Lower leg skin (tissue), 4 donors: ENCODE results near the gene GPS1. TPM values are rescaled to one million over a fixed set of nuclear protein-coding genes. Genes with fewer than 3 reads are reported as not detected.

Experiments used
- DNase-seq, 2 donors: peaks; one replicate each; pipeline ENCODE4 v3.0.0-alpha.2; 2019; ENCODE audit warnings: low spot score in 2 of 2
- H3K4me3 ChIP-seq: fragments of 200-600 bp; sonication (generic); 2 replicates; pipeline ENCODE4 v1.5.1; 2017; ENCODE audit warnings: mild to moderate bottlenecking, low read depth; ENCODE audit not compliant: poor library complexity, severe bottlenecking
- POLR2A ChIP-seq, 2 donors: fragments of 450-650 bp; IDR thresholded peaks; one replicate each; pipeline ENCODE4 v1.6.1; 2016 to 2017; ENCODE audit warnings: antibody characterized with exemption in 2 of 2, mild to moderate bottlenecking in 1 of 2, moderate library complexity in 1 of 2
- WGBS, 2 donors: methylation state at CpG; one replicate each; pipeline ENCODE4 v1.1.5; 2018; 5-methylcytosine and 5-hydroxymethylcytosine counted together
- intact Hi-C: fragments of 100-400 bp; cut with DNase I; formaldehyde crosslinking; loops from one replicate; pipeline ENCODE4 v1.15.0; 2023; ENCODE audit warnings: low total_unique reads
- total RNA-seq, 4 donors: library from RNA; depleted of rRNA; stranded (reverse); fragments of >200 nt; gene quantifications; one replicate each; pipeline ENCODE4 v1.1.0, GENCODE V29; 2016
- TF ChIP-seq, protein P1 (sequence below), 3 donors: fragments of 450-650 bp; IDR thresholded peaks; one replicate each; pipeline ENCODE4 v1.5.1; 2016; ENCODE audit warnings: antibody characterized with exemption in 3 of 3, mild to moderate bottlenecking in 3 of 3, moderate library complexity in 2 of 3

The GPS1 gene
- total RNA-seq, 4 donors from 2014 or later = 57.2 to 99.3 (median 79.1) TPM

DNA sequence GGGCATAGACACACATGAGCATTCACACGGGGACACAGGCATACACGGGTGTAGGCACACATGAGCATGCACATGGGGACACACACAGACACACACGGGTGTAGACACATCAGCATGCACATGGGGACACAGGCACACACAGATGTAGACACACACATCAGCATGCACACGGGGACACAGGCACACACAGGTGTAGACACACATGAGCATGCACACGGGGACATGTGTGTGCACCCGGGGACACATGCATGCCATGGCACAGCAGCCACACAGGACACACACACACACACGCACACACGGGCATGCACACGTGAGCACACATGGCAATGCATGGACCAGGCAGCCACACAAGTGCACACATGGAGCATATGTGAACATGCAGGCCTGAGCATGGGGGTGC lies 9.0 kb upstream of the GPS1 start:
- TF ChIP-seq, protein P1, sequence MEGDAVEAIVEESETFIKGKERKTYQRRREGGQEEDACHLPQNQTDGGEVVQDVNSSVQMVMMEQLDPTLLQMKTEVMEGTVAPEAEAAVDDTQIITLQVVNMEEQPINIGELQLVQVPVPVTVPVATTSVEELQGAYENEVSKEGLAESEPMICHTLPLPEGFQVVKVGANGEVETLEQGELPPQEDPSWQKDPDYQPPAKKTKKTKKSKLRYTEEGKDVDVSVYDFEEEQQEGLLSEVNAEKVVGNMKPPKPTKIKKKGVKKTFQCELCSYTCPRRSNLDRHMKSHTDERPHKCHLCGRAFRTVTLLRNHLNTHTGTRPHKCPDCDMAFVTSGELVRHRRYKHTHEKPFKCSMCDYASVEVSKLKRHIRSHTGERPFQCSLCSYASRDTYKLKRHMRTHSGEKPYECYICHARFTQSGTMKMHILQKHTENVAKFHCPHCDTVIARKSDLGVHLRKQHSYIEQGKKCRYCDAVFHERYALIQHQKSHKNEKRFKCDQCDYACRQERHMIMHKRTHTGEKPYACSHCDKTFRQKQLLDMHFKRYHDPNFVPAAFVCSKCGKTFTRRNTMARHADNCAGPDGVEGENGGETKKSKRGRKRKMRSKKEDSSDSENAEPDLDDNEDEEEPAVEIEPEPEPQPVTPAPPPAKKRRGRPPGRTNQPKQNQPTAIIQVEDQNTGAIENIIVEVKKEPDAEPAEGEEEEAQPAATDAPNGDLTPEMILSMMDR (IDR thresholded peaks at IDR 0.05) = no peak
- TF ChIP-seq POLR2A (IDR thresholded peaks at IDR 0.05) = no peak
- WGBS, 2 donors = 83 to 92% methylated on average over 5 to 9 of the region's 9 CpGs
- H3K4me3 ChIP-seq = no peak overlapping the region
- DNase-seq = no peak
- intact Hi-C loops = no loop called here

DNA sequence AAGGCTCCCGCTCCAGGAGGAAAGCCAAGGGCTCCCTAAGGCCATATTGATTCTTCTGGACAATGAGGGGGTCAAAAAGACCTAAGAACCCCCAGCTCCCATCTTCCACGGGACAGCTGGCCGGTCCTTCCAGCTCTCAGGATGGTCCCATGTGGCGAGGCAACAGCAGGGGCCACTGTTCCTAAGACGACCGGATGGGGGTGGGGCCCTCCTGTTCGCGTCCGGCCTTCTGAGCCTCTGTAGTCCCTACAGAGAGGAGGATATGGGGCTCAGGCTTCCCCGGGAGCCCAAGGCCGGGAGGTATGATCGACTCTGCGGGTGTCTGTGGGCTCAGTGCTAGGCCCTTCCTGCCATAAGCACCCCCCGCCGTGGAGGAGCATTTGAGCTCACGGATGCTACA lies 8.2 kb upstream of the GPS1 start:
- no peak overlapping the region for H3K4me3 ChIP-seq
- 72 to 89% methylated on average over 4 to 16 of the region's 16 CpGs for WGBS, 2 donors
- intact Hi-C loops = no loop called here
- TF ChIP-seq, protein P1 (IDR thresholded peaks at IDR 0.05) = no peak
- TF ChIP-seq POLR2A (IDR thresholded peaks at IDR 0.05) = no peak
- DNase-seq = no peak

DNA sequence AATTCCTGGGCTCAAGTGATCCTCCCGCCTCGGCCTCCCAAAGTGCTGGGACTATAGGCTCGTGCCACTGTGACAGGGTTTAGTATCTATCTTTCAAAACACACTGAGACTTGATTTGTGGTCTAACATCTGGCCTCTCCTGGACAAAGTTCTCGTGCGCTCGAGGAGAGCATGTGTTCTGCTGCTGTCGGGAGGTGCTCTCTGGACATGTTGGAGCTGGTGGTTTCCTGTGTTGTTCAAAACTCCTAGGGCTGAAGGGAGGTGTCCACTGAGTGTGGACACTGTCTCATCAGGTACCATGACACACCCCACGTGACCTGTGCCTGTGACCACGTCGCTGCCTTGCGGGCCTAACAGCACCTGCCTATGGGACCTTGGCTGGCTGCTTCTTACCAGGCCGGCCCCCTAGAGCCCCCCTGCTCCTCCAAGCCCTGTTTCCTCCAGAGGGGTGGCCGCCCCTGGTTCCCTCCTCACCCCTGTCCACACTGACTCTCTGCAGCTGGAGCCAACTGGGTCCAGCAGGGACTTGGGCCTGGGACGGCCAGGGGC lies 5.7 kb upstream of the GPS1 start:
- intact Hi-C loops = no loop called here
- TF ChIP-seq, protein P1 (IDR thresholded peaks at IDR 0.05) = no peak
- no peak for TF ChIP-seq POLR2A (IDR thresholded peaks at IDR 0.05)
- WGBS, 2 donors = 72 to 75% methylated on average over 12 to 14 of the region's 14 CpGs
- DNase-seq = no peak
- no peak overlapping the region for H3K4me3 ChIP-seq

DNA sequence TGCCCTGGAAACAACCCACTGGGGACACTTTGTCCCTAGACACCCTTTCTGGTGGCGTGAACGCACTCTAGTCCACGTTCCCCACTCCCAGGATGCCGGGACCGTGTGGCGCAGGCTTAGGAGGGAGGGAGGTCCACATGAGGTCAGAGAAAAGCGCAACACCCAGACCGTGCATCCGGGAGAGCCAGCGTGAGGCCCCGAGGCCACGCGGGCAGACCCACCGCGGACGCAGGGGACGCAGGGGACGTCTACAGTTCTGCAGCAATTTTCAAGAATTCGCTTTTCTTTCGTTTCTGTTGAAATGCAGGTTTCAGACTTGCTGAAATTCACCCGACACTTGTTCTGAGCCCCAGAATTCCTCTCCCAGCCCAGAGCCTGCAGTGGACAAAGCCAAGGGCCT lies 4.8 kb upstream of the GPS1 start:
- intact Hi-C loops = no loop called here
- TF ChIP-seq POLR2A (IDR thresholded peaks at IDR 0.05) = no peak
- TF ChIP-seq, protein P1 (IDR thresholded peaks at IDR 0.05) = no peak
- no peak overlapping the region for H3K4me3 ChIP-seq
- DNase-seq = no peak
- 89 to 92% methylated on average over 21 of the region's 21 CpGs for WGBS, 2 donors

DNA sequence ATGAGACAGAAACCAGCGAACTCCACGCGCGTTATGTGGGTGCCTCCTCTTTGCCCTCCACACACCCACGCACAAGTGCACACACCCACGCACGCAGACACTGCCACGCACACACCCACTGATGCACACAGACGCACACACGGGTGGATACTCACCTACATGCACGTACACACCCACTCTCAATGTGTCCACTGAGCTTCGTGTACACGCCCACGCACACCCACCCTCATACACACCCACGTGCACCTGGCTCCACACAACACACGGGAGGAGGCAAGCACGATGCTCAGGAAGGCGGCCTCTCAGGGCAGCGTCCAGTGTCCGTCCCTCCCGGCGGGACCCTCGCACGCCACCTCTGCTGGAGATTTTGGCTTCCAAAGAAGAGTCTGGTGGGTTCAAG lies 4.3 kb upstream of the GPS1 start:
- DNase-seq = no peak
- WGBS, 2 donors = 81 to 93% methylated on average over 24 of the region's 24 CpGs
- no peak for TF ChIP-seq POLR2A (IDR thresholded peaks at IDR 0.05)
- TF ChIP-seq, protein P1 (IDR thresholded peaks at IDR 0.05) = no peak
- intact Hi-C loops = no loop called here
- H3K4me3 ChIP-seq = no peak overlapping the region

DNA sequence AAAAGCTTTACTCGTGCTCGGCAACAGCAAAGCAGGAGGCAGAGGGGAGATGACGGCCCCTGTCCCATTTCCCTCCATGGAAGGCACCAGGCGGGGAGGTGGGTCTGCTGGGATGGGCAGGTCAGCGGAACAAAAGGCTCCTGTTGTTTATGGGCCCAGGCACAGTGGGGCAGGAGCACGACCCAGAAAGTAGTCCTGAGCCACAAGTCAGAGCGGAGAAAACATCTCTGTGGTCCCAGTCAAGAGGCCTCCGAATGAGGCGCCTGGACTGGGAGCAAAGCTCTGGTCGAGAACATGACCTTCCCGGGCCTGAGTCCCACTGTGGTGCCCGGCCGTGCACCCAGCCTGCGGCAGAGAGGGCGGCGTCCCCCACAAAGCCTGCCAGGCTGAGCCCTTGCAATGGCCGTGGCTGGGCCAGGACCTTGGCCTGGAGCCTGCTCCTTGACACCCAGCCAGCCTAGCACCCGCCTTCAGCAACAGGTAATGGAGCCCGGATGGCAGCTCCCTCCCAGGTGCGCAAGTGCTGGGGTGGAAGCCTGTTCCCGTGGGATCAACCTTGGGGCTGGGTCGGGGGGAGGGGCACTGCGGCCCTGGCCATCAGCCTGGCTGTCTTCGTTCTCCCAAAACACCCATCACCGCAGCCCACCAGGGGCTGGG lies 3.7 kb upstream of the GPS1 start:
- WGBS, 2 donors = 89 to 90% methylated on average over 14 to 23 of the region's 25 CpGs
- intact Hi-C loops = no loop called here
- no peak for DNase-seq
- TF ChIP-seq, protein P1 (IDR thresholded peaks at IDR 0.05) = no peak
- TF ChIP-seq POLR2A (IDR thresholded peaks at IDR 0.05) = no peak
- no peak overlapping the region for H3K4me3 ChIP-seq
